PFSK-1 (cell line): ENCODE data around the gene AZGP1.

Experiments used
- FOXP2 ChIP-seq: optimal IDR thresholded peaks from 2 replicates; pipeline ENCODE3; 2011; ENCODE audit warnings: borderline replicate concordance, control low read depth, inconsistent platforms; ENCODE audit not compliant: insufficient read depth; ENCODE audit errors: extremely low read length, extremely low read depth
- POLR2AphosphoS5 ChIP-seq: IDR thresholded peaks from 2 replicates; pipeline ENCODE4 v1.6.1; 2012; ENCODE audit warnings: low read depth, mild to moderate bottlenecking, control low read depth, low read length, moderate library complexity
- SIN3A ChIP-seq: IDR thresholded peaks from 2 replicates; pipeline ENCODE4 v1.6.1; 2012; ENCODE audit warnings: mild to moderate bottlenecking, low read length, moderate library complexity, borderline replicate concordance; ENCODE audit not compliant: insufficient read depth

DNA sequence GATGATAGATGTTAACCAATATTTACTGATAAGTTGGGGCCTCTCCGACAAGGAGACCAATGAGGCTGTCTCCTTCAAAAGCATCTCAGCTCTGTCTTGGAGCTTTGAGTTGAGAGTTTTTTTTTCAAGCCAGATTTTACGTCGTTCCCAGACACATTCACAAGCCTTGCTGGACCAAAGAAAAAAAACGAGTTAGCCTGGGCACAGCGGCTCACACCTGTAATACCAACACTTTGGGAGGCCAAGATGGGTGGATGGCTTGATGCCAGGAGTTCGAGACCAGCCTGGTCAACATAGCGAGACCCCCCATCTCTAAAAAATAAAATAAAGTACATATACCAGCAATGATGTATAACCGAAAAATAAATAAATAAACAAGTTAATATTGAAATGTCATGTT is 19.0 kb upstream of the AZGP1 start:
- TF ChIP-seq POLR2AphosphoS5 (no peak), FOXP2 (no peak), SIN3A (no peak)
